ENCODE results near the gene CLHC1. TPM values are rescaled to one million over a fixed set of nuclear protein-coding genes. Genes with fewer than 3 reads are reported as not detected.

Gene CLHC1
- total and polyA plus RNA-seq, 10 of the 15 experiments (the other 5 are each of a cell fraction or from before 2014, with no cell fraction given), result 2.6 to 6.8 (median 4.7) TPM

DNA sequence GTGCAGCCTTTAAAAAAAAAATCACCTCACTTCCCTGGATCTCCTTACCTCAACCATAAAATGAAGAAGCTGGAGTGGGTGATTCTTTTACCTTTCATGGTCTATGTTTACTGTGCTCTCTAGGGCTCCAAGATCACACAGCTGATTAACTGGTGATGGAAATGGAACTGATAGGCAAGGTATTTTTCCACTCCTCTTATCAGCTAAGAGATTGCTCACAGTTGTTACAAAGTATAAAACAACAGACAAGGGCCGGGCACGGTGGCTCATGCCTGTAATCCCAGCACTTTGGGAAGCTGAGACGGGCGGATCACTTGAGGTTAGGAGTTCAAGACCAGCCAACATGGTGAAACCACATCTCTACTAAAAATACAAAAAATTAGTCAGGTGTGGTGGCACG lies 14.9 kb upstream of the CLHC1 start (continued):
- TF ChIP-seq, protein P1, sequence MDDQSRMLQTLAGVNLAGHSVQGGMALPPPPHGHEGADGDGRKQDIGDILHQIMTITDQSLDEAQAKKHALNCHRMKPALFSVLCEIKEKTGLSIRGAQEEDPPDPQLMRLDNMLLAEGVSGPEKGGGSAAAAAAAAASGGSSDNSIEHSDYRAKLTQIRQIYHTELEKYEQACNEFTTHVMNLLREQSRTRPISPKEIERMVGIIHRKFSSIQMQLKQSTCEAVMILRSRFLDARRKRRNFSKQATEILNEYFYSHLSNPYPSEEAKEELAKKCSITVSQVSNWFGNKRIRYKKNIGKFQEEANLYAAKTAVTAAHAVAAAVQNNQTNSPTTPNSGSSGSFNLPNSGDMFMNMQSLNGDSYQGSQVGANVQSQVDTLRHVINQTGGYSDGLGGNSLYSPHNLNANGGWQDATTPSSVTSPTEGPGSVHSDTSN (IDR thresholded peaks at IDR 0.05; ENCODE audit: insufficient replicate concordance, low read depth, low read length), result no peak
- TF ChIP-seq SMAD5 (IDR thresholded peaks at IDR 0.05; ENCODE audit: low read depth) (no peak), NR2C1 (IDR thresholded peaks at IDR 0.05) (no peak), BMI1 (IDR thresholded peaks at IDR 0.05; ENCODE audit: borderline replicate concordance) (no peak), ZSCAN29 (IDR thresholded peaks at IDR 0.05) (no peak)

GRCh38 chr2:55245411-55245810 lies 13.3 kb upstream of the CLHC1 start:
- H2AFZ ChIP-seq (ENCODE audit: control insufficient read depth, low read depth, low read length), result no peak overlapping the region
- no peak overlapping the region for H3K27ac ChIP-seq (ENCODE audit: control insufficient read depth, insufficient read depth)
- ChIA-PET CTCF (no interaction called here), POLR2A (no interaction called here), RAD21 (ENCODE audit: unreplicated experiment) (no interaction called here), SMC1A (ENCODE audit: uncharacterized antibody, unreplicated experiment) (no interaction called here)
- H3K9me3 ChIP-seq (replicated peaks; ENCODE audit: control insufficient read depth, insufficient read depth, low read length), result no peaks in the 10 kb centered on the region
- BruUV-seq (replicated peaks), result no TSS peak
- no peaks in the 10 kb centered on the region for H3K27me3 ChIP-seq (replicated peaks in 1 of 2; ENCODE audit: control insufficient read depth in 2 of 2, insufficient read depth in 2 of 2, low read length in 1 of 2)
- FAIRE-seq (no peak), DNase-seq (ENCODE audit: low read depth, low spot score) (no peak), ATAC-seq (no peak)
- intact Hi-C loops (cut with micrococcal nuclease; ENCODE audit: unreplicated experiment), result no loop called here
- in situ Hi-C loops (cut with MboI), result no loop called here
- no peak overlapping the region for H3K4me3 ChIP-seq
- no peaks in the 10 kb centered on the region for H4K20me1 ChIP-seq (ENCODE audit: control insufficient read depth, insufficient read depth)
- WGBS (ENCODE audit: insufficient coverage, insufficient replicate concordance, low lambda C conversion rate, missing lambda C conversion rate), result 83% methylated on average over 5 of the region's 5 CpGs
- H3K79me2 ChIP-seq (ENCODE audit: control insufficient read depth, insufficient read depth, low read length), result no peaks in the 10 kb centered on the region
- H3K4me1 ChIP-seq (ENCODE audit: control insufficient read depth, insufficient read depth, low read length), result no peaks in the 10 kb centered on the region
- H3K4me2 ChIP-seq (ENCODE audit: control insufficient read depth, insufficient read depth), result no peak overlapping the region
- H3K9ac ChIP-seq (ENCODE audit: control insufficient read depth, insufficient read depth, low read length), result no peak overlapping the region
- H3K36me3 ChIP-seq (ENCODE audit: control insufficient read depth in 2 of 2, insufficient read depth in 2 of 2, low read length in 1 of 2), result peaks cover 2 to 24% of the 10 kb centered on the region in 2 experiments; a peak in 3 of 4 replicates
- TF ChIP-seq WRNIP1 (IDR thresholded peaks at IDR 0.05; ENCODE audit: borderline replicate concordance, low read depth, low read length) (no peak), NFYA (IDR thresholded peaks at IDR 0.05; ENCODE audit: borderline replicate concordance, low read depth, low read length) (no peak), GATAD2B (conservative IDR thresholded peaks at IDR 0.05; ENCODE audit: low read depth) (no peak), PKNOX1 (IDR thresholded peaks at IDR 0.05) (no peak), CREM (IDR thresholded peaks at IDR 0.05; ENCODE audit: low read depth) (no peak), TAF1 (IDR thresholded peaks at IDR 0.05; ENCODE audit: borderline replicate concordance, low read depth, low read length) (no peak), TARDBP (IDR thresholded peaks at IDR 0.05; ENCODE audit: borderline replicate concordance) (no peak), BACH1 (IDR thresholded peaks at IDR 0.05; ENCODE audit: borderline replicate concordance) (no peak), PML (IDR thresholded peaks at IDR 0.05; ENCODE audit: low read length) (no peak), ZNF217 (IDR thresholded peaks at IDR 0.05) (no peak), MEF2B (IDR thresholded peaks at IDR 0.05; ENCODE audit: partially characterized antibody, poor library complexity, severe bottlenecking) (no peak)
- TF ChIP-seq, protein P2, sequence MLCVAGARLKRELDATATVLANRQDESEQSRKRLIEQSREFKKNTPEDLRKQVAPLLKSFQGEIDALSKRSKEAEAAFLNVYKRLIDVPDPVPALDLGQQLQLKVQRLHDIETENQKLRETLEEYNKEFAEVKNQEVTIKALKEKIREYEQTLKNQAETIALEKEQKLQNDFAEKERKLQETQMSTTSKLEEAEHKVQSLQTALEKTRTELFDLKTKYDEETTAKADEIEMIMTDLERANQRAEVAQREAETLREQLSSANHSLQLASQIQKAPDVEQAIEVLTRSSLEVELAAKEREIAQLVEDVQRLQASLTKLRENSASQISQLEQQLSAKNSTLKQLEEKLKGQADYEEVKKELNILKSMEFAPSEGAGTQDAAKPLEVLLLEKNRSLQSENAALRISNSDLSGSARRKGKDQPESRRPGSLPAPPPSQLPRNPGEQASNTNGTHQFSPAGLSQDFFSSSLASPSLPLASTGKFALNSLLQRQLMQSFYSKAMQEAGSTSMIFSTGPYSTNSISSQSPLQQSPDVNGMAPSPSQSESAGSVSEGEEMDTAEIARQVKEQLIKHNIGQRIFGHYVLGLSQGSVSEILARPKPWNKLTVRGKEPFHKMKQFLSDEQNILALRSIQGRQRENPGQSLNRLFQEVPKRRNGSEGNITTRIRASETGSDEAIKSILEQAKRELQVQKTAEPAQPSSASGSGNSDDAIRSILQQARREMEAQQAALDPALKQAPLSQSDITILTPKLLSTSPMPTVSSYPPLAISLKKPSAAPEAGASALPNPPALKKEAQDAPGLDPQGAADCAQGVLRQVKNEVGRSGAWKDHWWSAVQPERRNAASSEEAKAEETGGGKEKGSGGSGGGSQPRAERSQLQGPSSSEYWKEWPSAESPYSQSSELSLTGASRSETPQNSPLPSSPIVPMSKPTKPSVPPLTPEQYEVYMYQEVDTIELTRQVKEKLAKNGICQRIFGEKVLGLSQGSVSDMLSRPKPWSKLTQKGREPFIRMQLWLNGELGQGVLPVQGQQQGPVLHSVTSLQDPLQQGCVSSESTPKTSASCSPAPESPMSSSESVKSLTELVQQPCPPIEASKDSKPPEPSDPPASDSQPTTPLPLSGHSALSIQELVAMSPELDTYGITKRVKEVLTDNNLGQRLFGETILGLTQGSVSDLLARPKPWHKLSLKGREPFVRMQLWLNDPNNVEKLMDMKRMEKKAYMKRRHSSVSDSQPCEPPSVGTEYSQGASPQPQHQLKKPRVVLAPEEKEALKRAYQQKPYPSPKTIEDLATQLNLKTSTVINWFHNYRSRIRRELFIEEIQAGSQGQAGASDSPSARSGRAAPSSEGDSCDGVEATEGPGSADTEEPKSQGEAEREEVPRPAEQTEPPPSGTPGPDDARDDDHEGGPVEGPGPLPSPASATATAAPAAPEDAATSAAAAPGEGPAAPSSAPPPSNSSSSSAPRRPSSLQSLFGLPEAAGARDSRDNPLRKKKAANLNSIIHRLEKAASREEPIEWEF (IDR thresholded peaks at IDR 0.05; ENCODE audit: insufficient replicate concordance, low read depth, low read length), result no peak
